HL-60/S4 treated with phorbol 12-myristate 13-acetate at 8.2 ng/mL for 4 days and 3 days (cell line): ENCODE results near the gene MPP3.
"Not testable (repeated sequence)": the region's sequence is repeated elsewhere in the genome, so short reads cannot be mapped to it uniquely, and the experiment has no call there.

Experiments
- in situ Hi-C: fragments of 300-500 bp; cut with MboI; formaldehyde crosslinking; loops from 2 replicates; pipeline ENCODE4 v1.15.0; 2022; ENCODE audit warnings: low sequenced_read_pairs

Gene MPP3

DNA sequence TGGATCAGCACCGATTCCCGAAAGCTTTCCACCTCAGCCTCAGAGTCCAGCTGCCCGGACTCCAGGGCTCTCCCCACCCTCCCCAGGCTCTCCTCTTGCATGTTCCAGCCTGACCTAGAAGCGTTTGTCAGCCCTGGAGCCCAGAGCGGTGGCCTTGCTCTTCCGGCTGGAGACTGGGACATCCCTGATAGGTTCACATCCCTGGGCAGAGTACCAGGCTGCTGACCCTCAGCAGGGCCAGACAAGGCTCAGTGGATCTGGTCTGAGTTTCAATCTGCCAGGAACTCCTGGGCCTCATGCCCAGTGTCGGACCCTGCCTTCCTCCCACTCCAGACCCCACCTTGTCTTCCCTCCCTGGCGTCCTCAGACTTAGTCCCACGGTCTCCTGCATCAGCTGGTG is 29.0 kb upstream of the MPP3 start:
- in situ Hi-C loops: no loop called here

DNA sequence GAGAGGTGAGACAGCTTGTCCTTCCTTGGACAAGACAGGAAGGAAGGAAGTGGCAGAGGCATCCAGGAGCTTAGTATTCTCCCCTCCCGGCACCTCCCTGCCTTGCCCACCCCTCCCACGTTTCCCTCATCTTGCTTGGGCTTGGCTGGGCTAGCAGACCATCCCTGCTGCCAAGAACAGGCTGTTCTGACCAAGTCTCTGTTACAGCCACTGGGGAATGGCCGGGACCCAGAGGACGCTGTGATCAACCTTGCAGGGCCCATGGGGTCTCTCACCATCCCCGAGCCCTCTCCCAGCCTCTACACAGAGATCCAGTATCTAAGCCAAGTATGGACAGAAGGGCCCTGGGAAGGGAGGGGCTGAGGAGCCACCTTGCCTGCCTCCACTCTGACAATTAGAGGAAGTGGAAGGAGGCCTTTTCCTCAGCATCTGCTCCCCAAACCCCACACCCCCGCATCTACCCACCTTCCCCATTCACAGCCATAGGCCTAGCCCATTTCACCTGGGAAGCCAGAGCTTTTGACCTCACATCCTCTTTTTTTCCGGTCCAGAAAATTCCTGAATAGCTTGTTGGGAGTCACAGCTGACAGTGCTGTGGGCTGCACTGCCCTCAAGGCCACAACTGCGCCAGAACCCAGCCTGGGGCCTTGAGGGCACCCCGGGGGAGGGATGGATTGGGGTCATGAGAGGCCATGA is 28.1 kb upstream of the MPP3 start:
- in situ Hi-C loops: no loop called here

DNA sequence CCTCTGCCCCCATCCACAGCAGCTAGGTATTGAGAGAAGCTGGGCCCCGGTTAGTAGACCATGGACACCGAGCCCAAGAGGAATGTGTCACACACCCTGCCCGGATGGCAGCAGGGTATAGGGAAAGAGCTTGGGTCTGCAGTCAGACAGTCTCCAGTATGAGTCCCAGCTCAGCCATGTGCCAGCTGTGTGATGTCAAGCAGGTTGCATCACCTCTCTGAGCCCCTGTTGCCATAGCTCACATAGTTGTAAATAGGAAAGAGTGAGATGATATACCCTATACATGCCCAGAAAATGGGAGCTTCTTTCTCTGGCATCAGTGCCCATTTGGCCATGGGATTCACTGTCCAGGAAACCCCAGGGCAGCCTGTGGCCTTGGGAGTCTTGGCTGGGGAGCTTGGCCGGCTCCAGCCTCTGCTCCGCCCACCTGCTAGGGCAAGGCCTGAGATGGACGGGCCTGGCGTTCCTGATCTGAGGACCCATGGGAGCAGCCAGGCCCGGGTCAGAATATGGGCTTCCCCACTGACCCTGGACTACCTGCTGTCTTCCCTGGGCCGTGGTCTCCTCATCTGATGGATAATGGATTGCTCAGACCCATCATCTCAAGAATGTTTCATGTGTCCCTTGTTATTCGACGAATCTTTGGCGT is 27.3 kb upstream of the MPP3 start:
- in situ Hi-C loops: no loop called here

DNA sequence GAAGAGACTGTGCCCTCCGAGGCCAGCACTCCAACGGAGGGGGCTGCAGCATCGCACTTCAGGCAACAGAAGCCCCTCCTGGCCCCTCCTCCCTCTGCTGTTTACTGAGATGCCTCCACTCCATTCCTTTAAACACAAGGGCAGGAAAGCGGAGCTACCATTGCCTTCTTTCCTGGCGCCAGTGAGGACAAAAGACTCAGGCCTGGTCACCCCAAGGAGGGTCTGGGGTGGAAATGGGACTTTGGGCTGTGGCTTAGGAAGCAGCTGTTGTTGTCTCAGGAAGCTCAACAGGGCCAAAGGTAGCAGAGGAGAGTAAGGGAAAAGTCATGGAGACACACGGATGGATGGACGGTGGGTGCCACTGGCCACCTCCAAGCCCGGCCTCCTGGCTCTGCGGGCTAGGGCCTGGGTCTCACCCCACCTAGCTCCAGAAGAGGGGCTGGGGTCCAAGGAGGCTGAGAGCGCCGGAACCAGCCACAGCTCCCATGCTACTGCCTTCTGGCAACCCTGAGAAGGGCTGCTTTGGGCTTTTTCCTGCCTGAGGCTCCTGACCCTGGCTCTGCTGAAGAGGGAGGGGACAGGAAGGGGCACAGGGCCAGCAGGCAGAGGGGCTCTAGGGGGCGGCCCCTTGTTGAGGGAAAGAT is 25.1 kb upstream of the MPP3 start:
- in situ Hi-C loops: no loop called here

DNA sequence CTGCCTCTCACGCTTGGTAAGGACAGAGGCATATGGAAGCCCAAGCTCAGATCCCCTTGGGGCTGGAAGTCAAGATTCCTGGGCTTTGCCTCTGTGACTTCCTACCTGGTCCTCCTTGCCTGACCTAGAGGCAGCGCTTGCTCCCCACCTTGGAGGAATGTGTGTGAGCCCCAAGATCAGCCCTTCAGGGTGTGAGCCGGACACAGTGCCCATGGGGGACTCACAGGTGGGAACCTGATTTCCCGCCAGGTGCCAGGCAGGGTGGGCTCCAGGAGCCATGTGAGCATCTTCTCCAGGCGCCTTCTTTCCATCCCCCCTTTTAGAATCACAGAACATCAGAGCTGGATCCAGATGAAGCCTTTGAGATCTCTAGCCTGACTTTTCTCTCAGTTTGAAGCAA is 24.2 kb upstream of the MPP3 start:
- in situ Hi-C loops: no loop called here

DNA sequence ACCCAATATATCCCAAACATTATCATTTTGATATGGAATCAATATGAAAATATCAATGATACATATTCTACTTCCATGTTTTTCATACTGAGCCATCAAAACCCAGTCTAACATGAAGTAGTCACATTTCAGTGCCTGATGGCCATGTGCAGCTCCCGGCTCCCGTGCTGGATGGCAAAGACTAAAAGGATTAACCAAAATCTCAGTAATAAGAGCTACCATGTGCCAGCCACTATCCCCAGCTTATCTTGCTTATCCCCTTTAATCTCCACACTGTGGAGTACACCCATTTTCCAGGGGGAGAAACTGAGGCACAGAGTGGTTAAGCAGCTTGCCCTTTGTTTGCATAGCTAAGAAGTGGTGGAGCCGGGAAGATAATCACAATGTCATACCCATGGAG is 23.2 kb upstream of the MPP3 start:
- in situ Hi-C loops: no loop called here

DNA sequence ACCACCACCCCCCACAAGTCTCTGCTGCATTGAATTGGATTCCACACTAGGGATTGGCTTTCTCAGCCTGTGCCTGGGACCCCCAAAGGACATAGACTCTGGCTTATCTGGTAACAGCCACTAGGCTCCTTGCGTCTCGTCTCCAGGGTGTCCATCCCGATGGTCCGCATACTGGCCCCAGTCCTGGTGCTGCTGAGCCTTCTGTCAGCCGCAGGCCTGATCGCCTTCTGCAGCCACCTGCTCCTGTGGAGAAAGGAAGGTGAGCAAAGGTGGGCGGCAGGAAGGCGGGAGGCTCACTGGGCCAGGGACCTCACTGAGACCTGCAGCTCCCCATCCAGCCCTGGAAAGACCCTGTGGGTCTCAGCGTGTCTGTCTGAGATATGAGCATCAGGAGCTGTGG is 22.1 kb upstream of the MPP3 start:
- in situ Hi-C loops: no loop called here

DNA sequence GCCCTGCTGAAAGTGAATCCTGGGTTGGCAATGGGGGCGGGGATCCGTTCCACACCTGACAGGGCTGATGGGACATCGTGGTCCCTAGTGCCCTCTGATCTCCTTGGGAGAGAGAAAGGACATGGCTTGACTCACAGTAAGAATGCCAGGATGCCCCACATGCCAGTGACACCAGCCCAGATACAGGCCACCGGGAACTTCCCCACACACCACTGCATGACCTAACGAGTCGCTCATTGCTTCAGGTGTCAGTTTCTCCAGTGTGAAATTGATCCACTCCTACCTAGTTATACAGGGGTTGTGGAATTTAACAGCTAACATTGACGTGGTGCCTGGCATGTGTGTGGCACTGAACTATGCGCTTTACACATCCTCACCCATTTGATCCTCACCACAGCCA is 21.6 kb upstream of the MPP3 start:
- in situ Hi-C loops: no loop called here

DNA sequence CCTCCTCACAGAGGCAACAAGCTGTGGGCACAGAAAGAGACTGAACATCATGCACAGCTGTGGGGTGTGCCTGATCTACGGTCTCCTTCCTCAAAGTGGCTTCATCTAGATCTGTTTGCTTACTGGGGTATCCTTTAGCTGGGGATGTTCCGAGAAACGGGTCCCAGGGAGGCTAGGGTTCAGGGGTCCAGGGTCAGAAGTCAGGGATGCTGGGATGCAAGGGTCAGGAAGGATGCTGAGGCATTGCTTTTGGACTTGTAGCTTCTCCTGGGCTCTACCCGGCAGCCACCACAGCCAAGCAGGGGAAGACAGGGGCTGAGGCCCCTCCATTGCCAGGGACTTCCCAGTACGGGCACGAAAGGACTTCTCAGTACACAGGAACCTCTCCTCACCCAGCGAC is 20.6 kb upstream of the MPP3 start:
- in situ Hi-C loops: no loop called here

DNA sequence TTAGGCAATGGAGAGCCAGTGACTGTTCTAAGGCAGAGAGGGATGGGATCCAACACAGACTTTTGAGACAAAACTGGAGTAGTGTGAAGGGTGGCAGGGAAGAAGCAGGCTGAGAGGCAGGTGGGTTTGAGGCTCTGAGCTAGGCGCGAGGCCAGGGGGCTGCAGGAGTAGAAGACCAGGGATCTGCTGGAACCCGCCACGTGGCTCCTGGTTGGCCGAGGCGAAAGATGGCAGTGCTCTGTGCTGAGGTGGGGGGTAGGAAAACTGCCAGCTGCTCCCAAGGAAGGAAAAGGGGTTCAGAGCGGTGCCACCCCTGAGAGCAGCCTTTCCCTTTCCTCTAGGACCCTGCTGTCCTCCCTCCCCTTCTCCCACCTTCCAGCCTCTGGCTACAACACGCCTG is 19.6 kb upstream of the MPP3 start:
- in situ Hi-C loops: no loop called here

DNA sequence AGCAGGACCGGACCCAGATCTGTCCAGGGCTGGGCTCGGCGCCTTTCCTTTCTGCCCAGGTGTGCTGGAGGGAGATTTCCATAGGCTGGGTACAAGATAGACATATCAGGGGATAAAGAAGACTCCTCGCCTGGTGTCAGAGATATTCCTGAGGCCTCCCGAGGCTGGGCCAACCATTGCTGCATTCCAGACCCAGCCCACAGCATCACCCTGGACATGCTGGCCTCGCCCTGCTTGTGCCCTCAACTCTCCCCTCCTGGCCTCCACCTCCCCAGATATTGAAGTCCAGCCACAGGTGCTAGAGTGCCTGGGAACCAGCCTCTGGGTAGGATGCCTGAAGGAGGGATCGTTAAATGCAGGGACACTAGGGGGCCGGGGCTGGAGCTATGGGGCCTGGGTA is 16.2 kb upstream of the MPP3 start:
- in situ Hi-C loops: no loop called here

DNA sequence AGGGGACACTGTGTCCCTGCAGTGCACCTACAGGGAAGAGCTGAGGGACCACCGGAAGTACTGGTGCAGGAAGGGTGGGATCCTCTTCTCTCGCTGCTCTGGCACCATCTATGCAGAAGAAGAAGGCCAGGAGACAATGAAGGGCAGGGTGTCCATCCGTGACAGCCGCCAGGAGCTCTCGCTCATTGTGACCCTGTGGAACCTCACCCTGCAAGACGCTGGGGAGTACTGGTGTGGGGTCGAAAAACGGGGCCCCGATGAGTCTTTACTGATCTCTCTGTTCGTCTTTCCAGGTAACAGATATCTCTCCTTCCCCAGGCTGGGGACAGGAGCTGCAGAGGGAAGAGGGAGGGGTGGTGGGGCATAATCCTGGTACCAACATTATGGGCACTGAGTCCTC is 15.7 kb upstream of the MPP3 start:
- in situ Hi-C loops: no loop called here

DNA sequence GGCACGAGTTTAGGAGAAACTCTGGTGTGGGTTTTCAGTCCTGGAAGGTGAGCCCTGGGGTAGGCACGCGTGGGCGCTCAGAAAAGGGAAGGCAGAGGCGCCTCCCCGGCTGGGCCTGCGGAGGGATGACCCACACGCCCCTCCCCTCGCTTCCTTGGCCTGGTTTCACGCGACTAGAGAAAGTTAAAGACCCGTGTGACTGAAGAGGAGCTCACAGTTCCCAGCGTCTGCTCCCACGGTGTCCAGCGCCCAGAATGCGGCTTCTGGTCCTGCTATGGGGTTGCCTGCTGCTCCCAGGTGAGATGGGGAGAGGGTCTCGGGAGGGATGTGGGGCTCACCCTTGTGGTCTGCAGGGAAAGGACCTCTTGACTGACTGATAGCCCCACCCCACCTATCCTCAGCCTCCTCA is 14.0 kb upstream of the MPP3 start, which contains the start of gene CD300LG:
CD300LG (plus strand) TSS at position 214 of the 409 bp plus-strand sequence; CDS start at position 255, 41 bp downstream.
- in situ Hi-C loops: no loop called here

DNA sequence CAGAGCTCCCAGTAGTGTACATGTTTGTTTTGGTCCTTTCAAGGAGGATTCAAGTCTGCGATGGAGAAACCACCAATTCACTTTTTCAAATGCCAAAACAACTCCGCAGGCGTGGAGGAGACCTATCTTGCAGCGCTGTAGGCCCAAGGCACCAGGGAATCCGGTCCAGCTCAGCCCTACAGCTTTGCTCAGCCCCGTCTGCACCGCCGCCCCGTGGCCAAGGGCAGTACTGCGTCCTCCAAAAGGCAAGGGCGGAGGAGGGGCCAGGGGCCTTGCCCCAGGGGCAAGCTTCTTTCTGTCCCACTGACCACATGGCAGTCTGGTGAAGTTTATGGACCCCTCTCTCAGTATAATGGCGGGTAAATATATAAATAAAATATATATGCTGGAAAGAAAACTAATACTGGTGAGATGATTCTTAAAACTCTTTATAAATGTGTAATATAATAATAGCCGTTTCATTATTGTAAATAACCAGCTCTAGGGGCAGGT is 13.3 kb upstream of the MPP3 start:
- in situ Hi-C loops: no loop called here

DNA sequence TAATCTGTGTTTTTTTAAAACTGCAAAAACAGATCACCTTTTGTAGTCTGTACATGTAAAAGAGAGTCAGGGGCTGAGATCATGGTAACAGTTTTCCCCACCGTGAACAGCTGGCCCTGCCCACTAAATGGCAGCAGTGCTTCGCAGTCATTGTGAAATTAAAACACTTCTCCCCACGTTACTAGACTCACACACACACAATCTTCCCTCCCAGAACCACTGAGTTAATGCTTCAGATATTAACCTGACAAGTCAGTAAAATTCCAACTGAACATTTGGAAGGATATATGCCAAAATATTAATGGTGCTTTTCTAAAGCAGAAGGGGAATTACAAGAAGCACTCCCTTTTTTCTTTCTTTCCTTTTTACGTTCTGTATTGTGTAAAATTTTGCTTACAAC is 12.8 kb upstream of the MPP3 start:
- in situ Hi-C loops: no loop called here

DNA sequence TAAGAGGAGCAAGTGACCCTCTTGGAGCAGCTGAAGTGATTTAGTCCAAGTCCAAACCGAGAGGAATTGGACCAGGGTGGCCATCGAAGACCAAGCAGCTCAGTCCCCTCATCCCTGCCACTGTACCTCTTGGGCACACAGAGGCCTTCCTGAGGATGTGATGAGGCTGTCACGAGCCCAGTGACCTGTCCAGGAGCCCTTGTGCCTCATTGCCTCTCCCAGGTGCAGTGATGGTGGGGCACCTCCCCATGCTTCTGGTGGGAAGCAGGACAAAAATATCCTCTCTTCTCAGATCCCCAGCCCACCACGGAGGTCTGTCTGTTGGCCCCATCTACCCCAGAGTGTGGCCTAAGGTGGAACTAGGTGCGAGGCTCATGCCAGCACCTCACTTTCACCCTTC is 11.3 kb upstream of the MPP3 start:
- in situ Hi-C loops: no loop called here

DNA sequence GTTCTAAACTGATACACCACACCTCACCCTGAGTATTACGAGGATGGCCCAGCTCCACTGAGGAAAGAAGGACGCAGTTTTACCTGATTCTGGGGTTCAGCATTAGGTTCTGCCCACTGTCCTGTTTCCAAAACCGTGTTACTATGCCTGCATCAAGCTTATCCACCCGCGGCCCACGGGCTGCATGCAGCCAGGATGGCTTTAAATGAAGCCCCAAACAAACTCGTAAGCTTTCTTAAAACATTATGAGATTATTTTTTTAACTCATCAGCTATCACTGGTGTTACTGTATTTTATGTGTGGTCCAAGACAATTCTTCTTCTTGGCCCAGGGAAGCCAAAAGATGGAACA is 10.0 kb upstream of the MPP3 start:
- in situ Hi-C loops: no loop called here

DNA sequence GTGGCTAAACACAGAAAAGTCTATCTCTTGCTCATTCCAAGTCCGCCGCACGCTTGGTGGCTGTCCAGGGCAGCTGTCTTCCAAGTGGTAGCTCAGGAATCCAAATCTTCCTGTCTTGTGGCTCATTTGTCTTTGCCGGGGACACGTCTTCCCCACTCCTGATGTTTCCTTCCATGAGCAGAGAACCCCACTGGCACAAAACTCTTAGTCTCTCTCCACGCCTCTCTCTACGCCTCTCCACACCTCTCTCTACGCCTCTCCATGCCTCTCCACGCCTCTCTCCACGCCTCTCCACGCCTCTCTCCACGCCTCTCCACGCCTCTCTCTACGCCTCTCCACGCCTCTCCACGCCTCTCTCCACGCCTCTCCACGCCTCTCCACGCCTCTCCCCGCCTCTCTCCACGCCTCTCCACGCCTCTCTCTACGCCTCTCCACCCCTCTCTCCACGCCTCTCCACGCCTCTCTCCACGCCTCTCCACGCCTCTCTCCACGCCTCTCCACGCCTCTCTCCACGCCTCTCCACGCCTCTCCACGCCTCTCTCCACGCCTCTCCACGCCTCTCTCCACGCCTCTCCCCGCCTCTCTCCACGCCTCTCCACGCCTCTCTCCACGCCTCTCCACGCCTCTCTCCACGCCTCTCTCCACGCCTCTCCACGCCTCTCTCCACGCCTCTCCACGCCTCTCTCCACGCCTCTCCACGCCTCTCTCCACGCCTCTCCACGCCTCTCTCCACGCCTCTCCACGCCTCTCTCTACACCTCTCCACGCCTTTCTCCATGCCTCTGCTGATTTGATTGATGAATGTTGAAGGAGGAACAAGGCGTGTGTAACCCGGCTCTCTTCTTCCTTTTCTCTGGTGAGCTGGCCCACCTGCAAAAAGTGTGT is 9.4 kb upstream of the MPP3 start:
- in situ Hi-C loops: not testable (repeated sequence)

DNA sequence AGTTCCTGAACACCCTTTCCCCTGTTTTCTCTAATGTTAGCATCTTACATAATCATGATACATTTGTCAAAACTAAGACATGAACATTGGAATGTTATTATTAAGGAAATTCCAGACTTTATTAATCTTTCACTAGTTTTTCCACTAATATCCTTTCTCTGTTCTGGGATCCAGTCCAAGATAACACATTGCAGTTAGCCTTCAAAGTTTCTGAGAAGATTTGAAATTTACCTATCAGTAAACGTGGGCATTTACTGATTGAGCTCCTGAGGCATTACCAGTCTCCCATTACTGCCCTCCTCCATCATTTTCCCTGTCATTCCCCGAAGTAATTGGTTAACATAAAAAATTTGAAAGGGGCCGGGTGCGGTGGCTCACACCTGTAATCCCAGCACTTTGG is 8.3 kb upstream of the MPP3 start:
- in situ Hi-C loops: no loop called here

DNA sequence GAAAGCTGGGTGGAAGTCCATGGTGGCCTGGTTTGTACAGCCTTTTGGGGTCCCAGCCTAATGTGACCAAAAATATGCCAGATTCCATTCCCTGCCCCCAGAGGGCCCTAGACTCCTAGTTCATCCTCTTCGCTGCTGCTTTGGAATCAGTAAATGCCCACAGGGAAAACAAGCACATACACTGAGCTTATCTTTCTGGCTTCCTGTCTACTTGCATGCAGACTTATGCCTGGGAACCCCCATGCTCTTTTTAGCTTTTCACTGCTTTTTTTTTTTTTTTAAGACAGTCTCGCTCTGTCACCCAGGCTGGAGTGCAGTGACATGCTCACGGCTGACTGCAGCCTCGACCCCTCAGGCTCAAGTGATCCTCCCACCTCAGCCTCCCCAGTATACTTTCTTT is 7.9 kb upstream of the MPP3 start:
- in situ Hi-C loops: no loop called here

DNA sequence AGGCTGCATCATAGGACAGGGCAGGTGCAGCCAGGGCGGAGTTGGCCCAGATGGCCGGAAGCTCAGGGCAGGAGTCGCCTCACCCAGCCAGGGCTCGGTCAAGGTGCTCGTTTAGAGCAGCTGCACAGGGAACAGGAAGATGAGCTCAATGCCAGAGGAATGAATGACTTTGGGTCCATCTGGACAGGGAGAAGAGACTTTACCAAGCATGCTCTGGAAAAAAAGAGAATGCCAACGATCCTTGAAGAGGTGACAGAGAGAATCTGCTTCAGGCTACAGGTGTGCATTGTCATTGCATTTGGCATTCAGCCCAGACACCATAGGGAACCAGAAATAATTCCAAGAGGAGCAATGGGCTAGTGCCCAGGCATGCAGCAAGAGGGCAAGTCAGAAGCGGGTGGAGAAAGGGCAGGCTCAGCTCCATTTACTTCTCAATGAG is 6.7 kb upstream of the MPP3 start:
- in situ Hi-C loops: no loop called here
